Activated naive CD4-positive, alpha-beta T cell treated with anti-CD3 and anti-CD28 coated beads, Interleukin-2, amount 10 ng/mL, durations not matched to agents 7 days and 5 days (primary cell): ENCODE results near the gene CAB39.
A peak's percentile ranks its signal among the peaks of the same experiment; 100 is the strongest.

Experiments
- CTCF ChIA-PET: fragments of 350-600 bp; sonication (Branson Sonifier 250); formaldehyde crosslinking; loops from one replicate; lab custom pipeline; 2021; ENCODE audit warnings: antibody characterized with exemption; lab: Charles Lee
- DNase-seq: peaks from one replicate; pipeline ENCODE4 v3.0.0-alpha.2; 2020
- H3K27ac Mint-ChIP-seq: one replicate; pipeline ENCODE4 v1.8.0; 2021; ENCODE audit warnings: mild to moderate bottlenecking, moderate library complexity, mixed read lengths
- H3K27me3 Mint-ChIP-seq: one replicate; pipeline ENCODE4 v1.8.0; 2021; ENCODE audit warnings: mild to moderate bottlenecking, mixed read lengths
- H3K36me3 Mint-ChIP-seq: one replicate; pipeline ENCODE4 v1.8.0; 2021; ENCODE audit warnings: mixed read lengths
- H3K4me1 Mint-ChIP-seq: one replicate; pipeline ENCODE4 v1.8.0; 2021; ENCODE audit warnings: mixed read lengths
- H3K4me3 Mint-ChIP-seq: one replicate; pipeline ENCODE4 v1.8.0; 2021; ENCODE audit warnings: mild to moderate bottlenecking, moderate library complexity, mixed read lengths
- H3K9me3 Mint-ChIP-seq: one replicate; pipeline ENCODE4 v1.8.0; 2021; ENCODE audit warnings: mixed read lengths

The CAB39 gene

DNA sequence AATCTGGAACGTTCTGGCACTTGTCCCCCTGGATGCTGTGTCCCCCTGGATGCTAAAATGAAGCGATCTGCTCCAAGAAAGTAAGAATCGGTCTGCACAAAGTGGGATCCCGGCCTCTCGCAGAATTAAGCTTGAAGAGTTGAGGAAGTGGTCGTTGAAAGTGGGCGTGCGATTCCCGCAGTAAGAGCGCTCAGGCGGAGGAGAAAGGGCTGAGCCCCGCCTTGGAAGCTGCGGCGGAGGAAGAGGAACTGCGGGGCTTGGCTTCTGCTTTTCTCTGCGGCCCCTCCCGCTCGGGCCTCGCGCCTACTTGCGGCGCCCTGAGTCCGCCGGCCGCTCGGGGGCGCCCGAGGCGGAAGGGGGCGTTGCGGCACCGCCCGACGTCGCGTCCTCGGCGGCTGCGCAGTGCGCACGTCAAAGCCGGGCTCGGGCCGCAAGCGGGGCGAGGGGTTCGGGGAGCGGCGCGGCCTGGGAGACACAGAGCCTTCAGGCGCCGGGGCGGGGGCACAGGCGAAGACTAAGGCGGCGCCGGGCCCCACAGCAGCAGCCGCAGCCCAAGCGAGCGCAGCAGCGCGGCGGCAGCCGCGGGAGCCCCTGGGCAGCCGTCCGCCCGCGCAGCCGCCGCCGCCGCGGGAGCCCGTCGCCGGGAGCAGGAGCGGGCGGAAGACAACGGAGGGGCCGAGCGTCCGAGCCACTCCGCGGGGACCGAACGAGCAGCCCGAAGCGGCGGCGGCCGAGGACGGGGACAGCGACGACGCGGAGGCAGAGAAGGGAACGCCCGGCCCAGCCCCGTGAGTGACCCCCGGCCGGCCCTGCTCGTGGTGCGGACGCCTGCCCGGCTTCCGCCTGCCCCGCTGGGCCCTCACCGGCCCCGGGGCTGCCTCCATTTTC lies at the start of gene CAB39:
CAB39 (plus strand) TSS at position 400 of the 888 bp plus-strand sequence. CDS start 47,160 bp downstream, outside the sequence.
- peaks cover 29% of the 10 kb centered on the region for H3K36me3 Mint-ChIP-seq
- no peaks in the 10 kb centered on the region for H3K9me3 Mint-ChIP-seq
- peaks cover 46% of the 10 kb centered on the region for H3K4me1 Mint-ChIP-seq
- H3K4me3 Mint-ChIP-seq = peak within 1 kb of the TSS; percentile 94
- peak within 1 kb of the TSS; percentile 96 for H3K27ac Mint-ChIP-seq
- peaks cover 4% of the 10 kb centered on the region for H3K27me3 Mint-ChIP-seq
- peak; percentile 89 for DNase-seq
- CTCF ChIA-PET = interaction anchor here (0.8 to 2.5 kb wide), 11 partner anchors 10 to 85 kb away, joined by 3 to 22 read pairs (median 4); no protein-coding TSS in a partner anchor

DNA sequence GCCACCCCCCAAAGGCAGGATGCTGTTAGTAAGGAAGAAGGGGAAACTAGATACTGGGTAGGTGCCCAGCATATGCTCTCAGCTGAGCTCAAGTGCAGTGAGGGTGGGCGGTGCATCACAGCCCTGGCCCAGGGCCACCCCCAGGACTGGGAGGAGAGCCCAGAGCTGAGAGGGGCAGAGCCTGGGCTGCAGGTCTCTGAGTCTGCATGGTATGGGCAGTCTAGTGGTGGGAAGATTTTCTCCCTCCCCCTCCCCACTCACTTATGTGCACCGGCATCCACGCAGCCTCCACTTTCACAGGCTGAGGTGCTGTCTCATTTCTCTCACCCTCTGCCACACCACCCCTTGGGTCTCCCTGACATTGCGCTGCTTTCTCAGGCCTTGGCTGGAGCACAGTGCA lies 48.5 kb upstream of the CAB39 start:
- H3K27me3 Mint-ChIP-seq = no peaks in the 10 kb centered on the region
- H3K27ac Mint-ChIP-seq = peak overlapping the region; percentile 96
- H3K4me1 Mint-ChIP-seq = peaks cover 98% of the 10 kb centered on the region
- CTCF ChIA-PET = interaction anchor here (0.7 to 1.5 kb wide), 5 partner anchors 12 to 821 kb away, joined by 3 to 4 read pairs (median 4); partner anchors contain the start of gene CAB39
- H3K9me3 Mint-ChIP-seq = no peaks in the 10 kb centered on the region
- DNase-seq = no peak
- H3K4me3 Mint-ChIP-seq = no peak overlapping the region
- no peaks in the 10 kb centered on the region for H3K36me3 Mint-ChIP-seq

DNA sequence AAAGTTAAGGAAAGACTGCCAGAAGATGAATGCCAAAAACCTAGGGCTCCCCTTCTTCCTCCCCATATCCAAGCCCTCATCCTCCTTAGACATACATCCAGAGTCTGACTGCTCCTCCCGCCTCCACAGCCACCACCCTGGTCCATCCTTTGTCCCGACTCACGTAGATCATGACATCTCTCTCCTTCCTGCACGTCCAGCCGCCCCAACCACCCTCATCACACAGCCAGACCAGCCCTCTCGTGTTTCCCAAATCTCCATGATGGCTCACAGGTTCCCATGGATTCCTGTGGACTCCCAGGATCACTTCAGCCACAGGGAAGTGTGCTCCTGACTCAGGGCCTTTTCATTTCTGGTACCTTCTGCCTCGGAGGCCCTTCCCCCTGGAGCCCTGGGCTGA lies 47.8 kb upstream of the CAB39 start:
- Mint-ChIP-seq H3K36me3 (no peaks in the 10 kb centered on the region), H3K9me3 (no peaks in the 10 kb centered on the region), H3K4me3 (no peak overlapping the region), H3K4me1 (peaks cover 98% of the 10 kb centered on the region), H3K27me3 (no peaks in the 10 kb centered on the region), H3K27ac (peak overlapping the region; percentile 96)
- no peak for DNase-seq
- CTCF ChIA-PET = interaction anchor here (1.0 kb wide), 1 partner anchor 12 kb away, joined by 3 read pairs; no protein-coding TSS in a partner anchor

DNA sequence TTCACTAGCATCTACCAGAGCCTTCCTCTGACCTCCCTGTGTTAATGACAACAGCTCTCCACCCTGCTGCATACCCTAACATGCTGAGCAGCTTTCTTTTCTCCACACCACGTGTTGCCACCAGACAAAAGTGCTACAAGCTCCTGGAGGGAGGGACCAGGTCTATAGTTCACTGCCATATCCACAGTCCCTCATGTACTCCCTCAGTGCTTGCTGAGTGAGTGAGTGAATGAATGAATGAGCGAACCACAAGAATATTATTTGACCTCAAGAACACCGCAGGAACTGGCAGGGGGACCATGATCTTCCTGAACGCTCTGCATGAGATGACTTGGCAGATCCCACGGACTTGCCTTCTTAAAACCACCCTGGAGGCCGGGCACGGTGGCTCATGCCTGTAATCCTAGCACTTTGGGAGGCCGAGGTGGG lies 47.4 kb upstream of the CAB39 start:
- CTCF ChIA-PET = no interaction called here
- H3K36me3 Mint-ChIP-seq = no peaks in the 10 kb centered on the region
- no peak overlapping the region for H3K4me3 Mint-ChIP-seq
- peak overlapping the region; percentile 96 for H3K27ac Mint-ChIP-seq
- no peak for DNase-seq
- no peaks in the 10 kb centered on the region for H3K9me3 Mint-ChIP-seq
- peaks cover 98% of the 10 kb centered on the region for H3K4me1 Mint-ChIP-seq
- no peaks in the 10 kb centered on the region for H3K27me3 Mint-ChIP-seq

GRCh38 chr2:230666446-230666845 lies 46.2 kb upstream of the CAB39 start:
- no peaks in the 10 kb centered on the region for H3K27me3 Mint-ChIP-seq
- no peaks in the 10 kb centered on the region for H3K9me3 Mint-ChIP-seq
- H3K4me3 Mint-ChIP-seq = no peak overlapping the region
- peaks cover 97% of the 10 kb centered on the region for H3K4me1 Mint-ChIP-seq
- peak overlapping the region; percentile 29 for H3K27ac Mint-ChIP-seq
- CTCF ChIA-PET = interaction anchor here (1.5 kb wide), 1 partner anchor 30 kb away, joined by 3 read pairs; no protein-coding TSS in a partner anchor
- no peaks in the 10 kb centered on the region for H3K36me3 Mint-ChIP-seq
- no peak for DNase-seq

DNA sequence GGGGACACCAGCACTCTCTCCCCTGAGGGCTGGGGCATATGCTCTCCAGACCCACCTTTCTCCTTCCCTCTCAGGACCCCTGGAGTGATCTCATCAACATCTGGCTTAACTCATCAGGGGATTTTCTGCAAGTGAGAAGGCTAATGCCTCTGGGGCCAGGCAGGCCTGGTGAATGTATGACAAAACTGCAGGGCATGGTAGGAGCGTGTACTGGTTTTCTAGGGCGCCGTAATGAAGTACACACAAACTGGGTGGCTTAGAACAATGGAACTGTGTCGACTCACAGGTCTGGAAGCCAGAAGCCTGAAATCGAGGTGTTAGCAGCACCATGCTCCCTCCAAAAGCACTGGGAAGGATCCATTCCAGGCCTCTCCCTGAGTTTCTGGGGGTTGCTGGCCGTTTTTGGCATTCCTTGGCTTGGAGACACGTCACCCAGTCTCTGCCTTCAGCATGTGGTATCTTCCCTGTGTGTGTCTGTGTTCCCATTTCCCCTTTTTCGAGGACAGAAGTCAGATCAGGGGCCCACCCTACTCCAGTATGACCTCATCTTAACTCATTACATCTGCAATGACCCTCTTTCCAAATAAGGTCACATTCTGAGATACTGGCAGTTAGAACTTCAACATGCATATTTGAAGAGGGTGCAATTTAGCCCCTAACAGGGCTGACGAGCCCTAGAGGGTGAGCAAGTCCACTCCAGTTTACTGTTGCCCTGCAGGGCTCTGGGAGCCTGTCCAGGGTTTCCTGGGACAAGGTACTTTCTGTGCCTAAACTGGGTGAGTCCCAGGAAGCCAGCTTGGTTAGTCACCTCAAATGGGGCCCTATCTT lies 45.5 kb upstream of the CAB39 start:
- no peak for DNase-seq
- Mint-ChIP-seq H3K36me3 (no peaks in the 10 kb centered on the region), H3K9me3 (no peaks in the 10 kb centered on the region), H3K4me1 (peaks cover 93% of the 10 kb centered on the region), H3K4me3 (no peak overlapping the region), H3K27ac (peak overlapping the region; percentile 66), H3K27me3 (no peaks in the 10 kb centered on the region)
- CTCF ChIA-PET = interaction anchor here (1.5 to 2.5 kb wide), 4 partner anchors 8 to 131 kb away, joined by 3 to 14 read pairs (median 8); no protein-coding TSS in a partner anchor

- H3K27ac Mint-ChIP-seq = peak overlapping the region; percentile 42
Measured at GRCh38 chr2:230668184-230668938, 44.3 kb upstream of the CAB39 start.

DNA sequence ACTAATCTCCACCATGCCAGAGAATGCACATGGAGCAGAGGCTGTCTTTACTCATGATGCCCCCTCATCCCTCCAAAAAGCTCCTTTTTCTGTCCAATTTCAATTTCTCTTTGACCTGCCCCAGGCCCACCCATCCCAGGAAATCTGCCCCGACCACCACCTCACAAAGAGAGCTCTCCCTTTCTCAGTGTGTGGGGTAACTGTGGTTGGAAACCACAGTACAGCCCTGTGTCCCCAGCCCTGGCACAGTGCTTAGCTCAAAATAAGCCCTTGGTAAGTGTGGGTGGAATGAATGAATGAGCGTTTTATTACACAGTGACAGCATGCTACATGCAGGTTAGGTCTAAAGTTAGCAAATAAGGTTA lies 43.7 kb upstream of the CAB39 start:
- no peaks in the 10 kb centered on the region for H3K27me3 Mint-ChIP-seq
- H3K4me1 Mint-ChIP-seq = peaks cover 77% of the 10 kb centered on the region
- H3K36me3 Mint-ChIP-seq = no peaks in the 10 kb centered on the region
- H3K4me3 Mint-ChIP-seq = no peak overlapping the region
- H3K27ac Mint-ChIP-seq = peak overlapping the region; percentile 42
- CTCF ChIA-PET = interaction anchor here (0.5 to 2.5 kb wide), 6 partner anchors 9 to 130 kb away, joined by 3 to 14 read pairs (median 6); no protein-coding TSS in a partner anchor
- DNase-seq = no peak
- no peaks in the 10 kb centered on the region for H3K9me3 Mint-ChIP-seq

More at GRCh38 chr2:230668184-230668938, 44.3 kb upstream of the CAB39 start:
- Mint-ChIP-seq H3K4me3 (no peak overlapping the region), H3K27me3 (no peaks in the 10 kb centered on the region), H3K36me3 (no peaks in the 10 kb centered on the region), H3K4me1 (peaks cover 80% of the 10 kb centered on the region), H3K9me3 (no peaks in the 10 kb centered on the region)
- CTCF ChIA-PET = interaction anchor here (0.6 to 2.5 kb wide), 6 partner anchors 9 to 130 kb away, joined by 3 to 14 read pairs (median 6); no protein-coding TSS in a partner anchor
- no peak for DNase-seq

DNA sequence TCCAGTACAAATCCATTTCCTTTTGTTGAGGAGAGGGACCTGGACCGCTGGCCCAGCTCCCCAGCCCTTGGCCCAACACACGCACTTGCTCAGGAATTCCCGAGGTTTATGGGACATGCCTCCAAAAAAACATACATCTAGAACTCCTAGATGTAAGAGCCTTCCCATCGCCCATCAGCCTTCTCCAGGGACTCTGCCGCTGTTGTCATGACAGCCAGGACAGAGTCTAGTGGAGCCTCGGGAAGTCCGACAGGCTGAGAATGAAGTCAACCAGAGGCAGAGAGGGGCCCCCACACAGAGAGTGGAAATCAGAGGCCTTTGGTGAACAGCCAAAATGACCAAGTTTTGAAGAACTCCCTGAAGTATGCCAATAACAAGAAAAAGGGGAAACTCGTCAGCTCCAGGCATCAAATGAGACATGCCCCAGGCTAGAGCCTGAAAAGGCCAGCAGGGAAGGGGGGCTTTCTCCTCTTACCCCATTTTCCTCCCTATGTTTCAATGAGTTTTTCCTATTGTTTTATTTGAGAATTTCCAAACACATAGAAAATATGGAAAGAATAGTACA lies 43.2 kb upstream of the CAB39 start:
- Mint-ChIP-seq H3K9me3 (no peaks in the 10 kb centered on the region), H3K27me3 (no peaks in the 10 kb centered on the region), H3K4me3 (no peak overlapping the region), H3K27ac (no peak overlapping the region), H3K4me1 (peaks cover 77% of the 10 kb centered on the region), H3K36me3 (no peaks in the 10 kb centered on the region)
- CTCF ChIA-PET = interaction anchor here (0.5 to 2.5 kb wide), 5 partner anchors 8 to 129 kb away, joined by 3 to 14 read pairs (median 8); no protein-coding TSS in a partner anchor
- no peak for DNase-seq

- Mint-ChIP-seq H3K36me3 (no peaks in the 10 kb centered on the region), H3K9me3 (no peaks in the 10 kb centered on the region), H3K4me1 (peaks cover 79% of the 10 kb centered on the region), H3K4me3 (no peak overlapping the region), H3K27me3 (no peaks in the 10 kb centered on the region), H3K27ac (no peak overlapping the region)
- CTCF ChIA-PET = interaction anchor here (0.8 kb wide), 1 partner anchor 40 kb away, joined by 3 read pairs; no protein-coding TSS in a partner anchor
- no peak for DNase-seq
Measured at GRCh38 chr2:230671117-230671516, 41.5 kb upstream of the CAB39 start.

DNA sequence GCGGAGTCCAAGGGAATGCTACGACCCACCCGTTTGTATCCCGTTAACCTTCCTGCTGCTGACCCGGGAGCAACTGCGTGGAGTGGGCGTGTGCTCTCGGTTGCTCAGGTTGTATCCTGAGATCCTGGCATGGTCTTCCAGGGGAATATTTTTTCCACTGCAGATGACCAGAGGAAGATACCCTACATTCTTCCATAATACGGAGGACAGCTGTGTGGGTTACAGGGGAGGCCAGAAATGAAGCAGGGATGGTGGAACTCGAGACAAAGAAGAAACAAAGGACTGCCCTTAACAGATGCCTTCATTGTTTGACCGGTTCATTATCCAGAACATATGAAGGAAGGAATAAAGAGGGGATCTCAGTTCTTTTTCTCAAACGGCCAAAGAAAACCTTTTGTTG lies 39.8 kb upstream of the CAB39 start:
- Mint-ChIP-seq H3K27me3 (no peaks in the 10 kb centered on the region), H3K4me1 (peaks cover 78% of the 10 kb centered on the region), H3K36me3 (peaks cover 10% of the 10 kb centered on the region), H3K4me3 (no peak overlapping the region), H3K9me3 (peaks cover 5% of the 10 kb centered on the region), H3K27ac (no peak overlapping the region)
- CTCF ChIA-PET = no interaction called here
- no peak for DNase-seq

DNA sequence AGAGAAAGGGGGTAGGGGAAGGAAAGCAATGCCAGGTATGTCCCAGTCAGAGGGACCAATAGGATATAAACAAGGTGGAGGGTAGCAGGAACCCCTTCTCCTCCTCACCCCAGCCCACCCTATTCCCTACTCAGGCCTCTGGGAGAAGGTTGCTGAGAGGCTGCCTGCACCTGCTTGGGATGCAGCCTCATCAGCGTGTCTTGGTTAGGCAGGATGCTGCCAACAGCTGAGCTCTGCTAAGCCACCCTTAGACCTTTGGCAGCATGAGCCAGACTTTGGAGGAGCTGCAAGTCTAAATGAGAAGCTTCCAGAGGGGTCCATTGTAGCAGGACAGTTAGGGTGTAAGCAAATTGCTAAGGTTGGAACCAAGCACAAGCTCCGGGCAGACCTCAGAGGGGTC lies 38.2 kb upstream of the CAB39 start:
- Mint-ChIP-seq H3K36me3 (peaks cover 22% of the 10 kb centered on the region), H3K27me3 (no peaks in the 10 kb centered on the region), H3K4me1 (peaks cover 76% of the 10 kb centered on the region), H3K9me3 (peaks cover 17% of the 10 kb centered on the region), H3K4me3 (no peak overlapping the region), H3K27ac (no peak overlapping the region)
- DNase-seq = no peak
- CTCF ChIA-PET = no interaction called here
